Left renal pelvis (tissue), 4 donors: ENCODE measurements around the gene TRAP1. TPM values are rescaled to one million over a fixed set of nuclear protein-coding genes. Genes with fewer than 3 reads are reported as not detected.
A peak's percentile ranks its signal among the peaks of the same experiment; 100 is the strongest.

ENCODE experiments used
- DNase-seq, 4 donors: peaks; one replicate each; pipeline ENCODE4 v3.0.0-alpha.2; 2013; ENCODE audit warnings: low read depth in 4 of 4, low spot score in 3 of 4
- polyA plus RNA-seq, 4 donors: library from polyadenylated mRNA; unstranded; fragments of 120-200 nt; gene quantifications; one replicate each; pipeline ENCODE4 v1.2.1, GENCODE V29; 2013; ENCODE audit not compliant: insufficient read length in 4 of 4

TRAP1 gene
- polyA plus RNA-seq = 100 to 1,000 TPM in 2 of 4 donors, 10 to 100 TPM in 2; 67.3 to 113 (median 98.8) TPM

- DNase-seq = peak; percentile 25 to 72 (median 64)
These were observed at the start of gene TRAP1 for GRCh38 chr16:3717235-3718018. Gene TRAP1, minus strand, starts transcription at chr16:3717524. Its CDS starts 16 bp downstream, at chr16:3717508.

- DNase-seq = no peak
These were observed 48.9 kb upstream of the TRAP1 start for GRCh38 chr16:3766177-3766576.

- DNase-seq = no peak
These were observed 47.1 kb upstream of the TRAP1 start for GRCh38 chr16:3764409-3764808.

- DNase-seq = no peak
These were observed 44.9 kb upstream of the TRAP1 start for GRCh38 chr16:3762107-3762750.

- no peak for DNase-seq
These were observed 44.2 kb upstream of the TRAP1 start for GRCh38 chr16:3761375-3762106.

GRCh38 chr16:3760518-3760917 is 43.2 kb upstream of the TRAP1 start:
- DNase-seq = no peak

- DNase-seq = no peak
These were observed 42.4 kb upstream of the TRAP1 start for GRCh38 chr16:3759736-3760135.

GRCh38 chr16:3756113-3756512 is 38.8 kb upstream of the TRAP1 start:
- DNase-seq = no peak

- no peak for DNase-seq
These were observed 37.9 kb upstream of the TRAP1 start for GRCh38 chr16:3755249-3755648.

DNA sequence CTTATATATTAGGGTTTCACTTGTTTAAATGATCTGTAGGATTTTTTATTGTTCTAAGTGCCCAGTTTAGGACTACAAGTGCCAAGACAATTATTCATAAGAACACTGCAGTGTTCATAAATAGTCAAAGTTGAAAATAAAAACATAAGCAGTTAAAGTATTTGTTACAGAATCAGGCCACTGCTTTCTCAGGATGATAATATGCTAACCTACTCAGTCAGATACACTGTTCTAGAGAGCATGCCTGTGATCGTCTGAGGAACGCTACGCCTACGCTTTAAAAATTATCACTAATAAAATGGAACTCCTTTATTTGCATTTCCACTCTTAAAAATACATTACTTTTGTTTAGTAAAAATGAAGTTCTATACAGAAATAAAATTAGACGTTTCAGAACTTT is 37.4 kb upstream of the TRAP1 start:
- no peak for DNase-seq

DNA sequence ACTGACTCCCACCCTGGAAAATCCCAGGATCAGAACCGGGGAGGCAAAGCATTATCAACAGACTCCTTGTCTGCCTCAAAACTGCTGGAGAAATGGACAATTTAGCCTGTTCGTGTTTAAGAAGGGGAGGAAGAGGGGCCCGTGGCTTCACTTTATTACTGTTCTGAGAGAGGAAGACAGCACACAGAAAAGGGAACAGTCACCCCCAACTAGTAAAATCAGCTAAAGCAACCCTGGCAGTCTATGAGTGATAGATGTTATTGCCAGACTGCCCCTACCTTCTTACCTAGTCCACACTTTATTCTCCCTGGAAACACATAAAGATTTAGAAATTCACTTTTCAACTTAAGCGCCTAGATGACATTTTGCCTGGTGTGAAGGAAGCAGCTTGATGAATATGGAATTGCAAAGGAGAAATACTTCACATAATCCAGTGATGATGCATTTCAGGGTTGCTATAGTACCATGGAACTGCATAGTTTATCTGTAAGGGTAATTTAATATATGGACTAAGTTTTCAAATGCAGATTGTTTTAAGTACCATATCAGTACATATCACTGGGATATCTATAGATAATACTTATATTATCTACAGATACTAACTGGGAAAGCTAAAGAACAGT is 36.9 kb upstream of the TRAP1 start:
- no peak for DNase-seq

DNA sequence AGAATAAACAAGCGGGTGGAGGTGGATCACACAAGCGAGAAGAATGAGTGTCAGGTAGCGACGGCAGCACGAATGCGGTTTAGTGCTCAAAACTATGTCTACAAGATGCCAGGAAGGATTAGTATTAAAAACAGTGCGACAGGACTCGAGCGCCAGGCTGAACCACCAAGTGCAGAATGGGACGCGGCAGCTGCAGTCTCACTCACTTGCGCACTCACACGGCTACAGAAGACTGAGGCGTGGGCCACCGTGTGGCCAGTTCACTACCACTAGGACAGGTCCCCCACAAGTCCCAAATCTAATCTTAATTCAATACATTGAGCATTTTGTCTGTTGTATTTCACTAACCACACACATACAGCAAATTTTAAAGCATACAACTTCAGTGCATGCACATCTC is 35.7 kb upstream of the TRAP1 start:
- no peak for DNase-seq

GRCh38 chr16:3751878-3752277 is 34.6 kb upstream of the TRAP1 start:
- DNase-seq = no peak

DNA sequence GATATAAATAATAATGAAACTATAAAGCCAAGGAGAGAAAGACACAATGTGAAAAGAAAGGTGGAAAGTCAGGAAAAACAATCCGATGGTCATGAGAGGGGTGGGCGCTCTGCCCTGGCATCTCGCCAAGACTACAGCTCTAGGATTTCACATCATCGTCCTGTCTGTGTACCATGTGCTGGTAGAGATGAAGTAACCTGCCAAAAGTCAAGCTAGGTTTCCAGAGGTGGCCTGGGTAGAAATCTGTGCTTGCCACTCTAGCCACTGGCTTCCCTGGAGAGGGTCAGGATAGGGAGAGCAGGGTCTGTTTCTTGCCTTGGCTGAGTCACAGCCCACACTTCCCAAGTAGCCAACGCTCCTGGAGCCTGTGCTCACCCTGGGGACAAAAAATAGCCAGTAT is 31.0 kb upstream of the TRAP1 start:
- no peak for DNase-seq

GRCh38 chr16:3745751-3746355 is 28.5 kb upstream of the TRAP1 start:
- DNase-seq = no peak

DNA sequence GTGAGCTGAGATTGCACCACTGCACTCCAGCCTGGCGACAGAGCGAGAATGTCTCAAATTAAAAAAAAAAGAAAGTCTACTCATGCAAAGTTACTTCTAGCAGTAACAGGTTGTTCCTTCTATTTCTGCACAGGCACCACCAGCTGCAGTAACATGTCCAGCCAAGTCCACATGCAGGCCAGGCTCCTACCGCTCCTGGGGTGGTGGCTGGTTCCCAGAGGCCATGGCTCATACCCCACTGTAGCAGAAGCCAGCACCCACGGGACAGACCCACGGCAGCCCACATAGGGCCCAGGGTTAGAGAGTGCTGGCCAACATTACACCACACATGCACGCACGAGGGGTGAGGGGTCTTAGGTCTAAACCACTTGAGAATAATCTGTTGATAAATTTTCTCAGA is 26.7 kb upstream of the TRAP1 start:
- DNase-seq = no peak

DNA sequence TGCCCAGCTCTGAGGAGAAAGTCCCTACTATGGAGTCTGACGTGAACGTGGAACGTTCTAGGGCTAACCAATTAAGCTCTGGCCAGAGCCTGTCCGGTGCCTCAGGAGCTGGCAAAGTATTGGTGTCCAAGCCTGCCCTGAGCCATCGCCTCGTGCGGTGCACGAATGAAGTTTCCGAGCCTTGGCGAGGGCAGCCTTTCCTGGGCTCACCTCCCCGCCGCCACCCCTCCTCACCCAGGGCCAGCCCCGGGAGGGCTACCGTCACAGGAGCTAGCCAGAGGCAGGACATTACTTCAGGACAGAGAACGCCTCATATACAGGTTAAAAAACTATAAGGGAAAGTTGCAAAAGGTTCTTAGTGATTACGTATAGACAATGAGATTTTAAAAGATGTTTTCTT is 23.6 kb upstream of the TRAP1 start:
- DNase-seq = no peak

DNA sequence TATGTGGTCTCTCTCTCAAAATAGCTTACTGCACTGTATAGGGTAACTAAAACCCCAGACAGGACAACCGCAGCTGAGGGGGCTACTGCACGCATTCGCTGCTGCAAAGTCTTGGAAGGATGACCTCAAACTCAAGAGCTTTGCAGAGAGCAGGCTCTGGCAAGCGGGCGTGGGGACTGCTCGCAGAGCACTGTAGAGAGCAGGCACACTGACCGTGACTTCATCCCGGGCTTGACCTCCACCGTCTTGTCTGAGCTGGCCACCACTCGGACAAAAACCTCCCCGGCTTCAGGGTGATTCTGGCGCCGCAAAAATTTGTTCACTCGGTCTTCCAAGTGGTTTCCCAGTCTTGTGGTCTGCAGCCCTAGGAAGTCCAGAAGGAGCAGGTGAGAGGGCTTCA is 22.9 kb upstream of the TRAP1 start:
- DNase-seq = no peak

- DNase-seq = no peak
These were observed 22.3 kb upstream of the TRAP1 start for GRCh38 chr16:3739636-3740035.

GRCh38 chr16:3738541-3738940 is 21.2 kb upstream of the TRAP1 start:
- no peak for DNase-seq

- no peak for DNase-seq
These were observed 20.8 kb upstream of the TRAP1 start for GRCh38 chr16:3738128-3738527.
